Gastrocnemius medialis (tissue), 4 donors: ENCODE results near the gene SHISA6. TPM values are rescaled to one million over a fixed set of nuclear protein-coding genes. Genes with fewer than 3 reads are reported as not detected.

ENCODE experiments used
- ATAC-seq, 2 donors: fragments of 150-250 bp; one replicate each; pipeline ENCODE4 v1.9.1; 2016
- DNase-seq, 2 donors: peaks; one replicate each; pipeline ENCODE4 v3.0.0-alpha.2; 2019
- H3K27ac ChIP-seq, 4 donors: fragments of 200-600 bp; sonication (generic); 1 replicate in 1 of 4; 2 replicates in 3 of 4; pipeline ENCODE4 v1.5.1; 2016 to 2018; ENCODE audit warnings: mild to moderate bottlenecking in 2 of 4, moderate library complexity in 1 of 4
- H3K27me3 ChIP-seq, 3 donors: fragments of 200-600 bp; sonication (generic) in 2 of 3; 1 replicate in 1 of 3; 2 replicates in 2 of 3; pipeline versions ENCODE4 v1.5.1 to v1.6.0; 2016 to 2019; ENCODE audit warnings: mild to moderate bottlenecking in 1 of 3, moderate library complexity in 1 of 3
- H3K36me3 ChIP-seq, 2 donors: fragments of 200-600 bp; sonication (generic) in 1 of 2; one replicate each; pipeline ENCODE4 v1.5.1; 2017 to 2018
- H3K4me1 ChIP-seq, 2 donors: fragments of 200-600 bp; sonication (generic) in 1 of 2; one replicate each; pipeline ENCODE4 v1.5.1; 2016 to 2017; ENCODE audit warnings: mild to moderate bottlenecking in 2 of 2
- H3K4me3 ChIP-seq, 4 donors: fragments of 200-600 bp; sonication (generic) in 3 of 4; 1 replicate in 1 of 4; 2 replicates in 3 of 4; pipeline ENCODE4 v1.5.1; 2016 to 2019; ENCODE audit warnings: mild to moderate bottlenecking in 2 of 4
- H3K9me3 ChIP-seq, 3 donors: fragments of 200-600 bp; sonication (generic) in 2 of 3; 1 replicate in 1 of 3; 2 replicates in 2 of 3; pipeline ENCODE4 v1.5.1; 2016 to 2019
- POLR2A ChIP-seq, 2 donors: fragments of 450-650 bp; IDR thresholded peaks; one replicate each; pipeline ENCODE4 v1.6.1; 2017; ENCODE audit warnings: antibody characterized with exemption in 2 of 2, mild to moderate bottlenecking in 2 of 2, moderate library complexity in 2 of 2
- in situ Hi-C, 4 donors: fragments of 200-750 bp; cut with MboI; loops; one replicate each; pipeline versions ENCODE4 v1.15.0 to v1.8.0; 2017; ENCODE audit warnings: low sequenced_read_pairs in 4 of 4
- intact Hi-C: fragments of 100-400 bp; cut with DNase I; formaldehyde crosslinking; loops from one replicate; pipeline ENCODE4 v1.15.1; 2023; ENCODE audit warnings: low total_unique reads
- total RNA-seq, 4 donors: library from RNA; depleted of rRNA; stranded (reverse); fragments of >200 nt; gene quantifications; one replicate each; pipeline versions ENCODE4 v1.1.0 to v1.2.3, GENCODE V29; 2016
- TF ChIP-seq, protein P1 (sequence below), 5 experiments: fragments of 450-650 bp in 3 of 5; fragments of 200-600 bp in 2 of 5; sonication (generic) in 2 of 5; IDR thresholded peaks in 4 of 5; conservative IDR thresholded peaks in 1 of 5; 1 replicate in 4 of 5; 2 replicates in 1 of 5; pipeline ENCODE4 v1.5.1; 2016 to 2019; ENCODE audit warnings: antibody characterized with exemption in 5 of 5, mild to moderate bottlenecking in 3 of 5, moderate library complexity in 3 of 5

The SHISA6 gene
- total RNA-seq, 4 donors from 2014 or later: 0.19 to 0.46 (median 0.31) TPM

DNA sequence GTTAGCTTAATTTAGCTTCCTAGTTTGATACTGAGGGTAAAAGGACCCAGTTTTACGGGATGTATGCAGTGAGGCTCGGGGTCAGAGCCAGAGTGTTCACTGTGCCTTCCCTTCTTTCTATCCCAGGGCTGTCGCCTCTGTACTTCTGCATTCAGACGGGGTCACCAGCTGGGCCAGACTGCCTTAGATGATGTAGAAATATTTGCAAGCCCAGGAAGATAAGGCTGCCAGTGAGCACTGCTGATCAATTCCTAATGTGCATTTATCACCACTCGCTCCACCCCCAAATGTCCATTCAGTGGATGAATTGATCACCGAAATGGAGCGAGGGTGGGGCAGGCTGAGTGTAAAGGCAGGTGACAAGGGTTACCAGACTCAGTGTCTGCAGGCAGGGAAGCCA, 9.1 kb downstream of the SHISA6 start:
- Histone ChIP-seq H3K36me3 (no peaks in the 10 kb centered on the region), H3K9me3 (no peaks in the 10 kb centered on the region), H3K4me1 (no peaks in the 10 kb centered on the region), H3K4me3 (no peak overlapping the region), H3K27me3 (peaks cover 0 to 4% (median 0%) of the 10 kb centered on the region in 3 donors), H3K27ac (no peak overlapping the region)
- intact Hi-C loops (no loop called here), in situ Hi-C loops (loop anchor here in 1 of 4 donors (25.0 kb wide), 1 partner anchor 88 kb away; no protein-coding TSS in a partner anchor)
- TF ChIP-seq POLR2A (IDR thresholded peaks at IDR 0.05): no peak
- TF ChIP-seq, protein P1, sequence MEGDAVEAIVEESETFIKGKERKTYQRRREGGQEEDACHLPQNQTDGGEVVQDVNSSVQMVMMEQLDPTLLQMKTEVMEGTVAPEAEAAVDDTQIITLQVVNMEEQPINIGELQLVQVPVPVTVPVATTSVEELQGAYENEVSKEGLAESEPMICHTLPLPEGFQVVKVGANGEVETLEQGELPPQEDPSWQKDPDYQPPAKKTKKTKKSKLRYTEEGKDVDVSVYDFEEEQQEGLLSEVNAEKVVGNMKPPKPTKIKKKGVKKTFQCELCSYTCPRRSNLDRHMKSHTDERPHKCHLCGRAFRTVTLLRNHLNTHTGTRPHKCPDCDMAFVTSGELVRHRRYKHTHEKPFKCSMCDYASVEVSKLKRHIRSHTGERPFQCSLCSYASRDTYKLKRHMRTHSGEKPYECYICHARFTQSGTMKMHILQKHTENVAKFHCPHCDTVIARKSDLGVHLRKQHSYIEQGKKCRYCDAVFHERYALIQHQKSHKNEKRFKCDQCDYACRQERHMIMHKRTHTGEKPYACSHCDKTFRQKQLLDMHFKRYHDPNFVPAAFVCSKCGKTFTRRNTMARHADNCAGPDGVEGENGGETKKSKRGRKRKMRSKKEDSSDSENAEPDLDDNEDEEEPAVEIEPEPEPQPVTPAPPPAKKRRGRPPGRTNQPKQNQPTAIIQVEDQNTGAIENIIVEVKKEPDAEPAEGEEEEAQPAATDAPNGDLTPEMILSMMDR (IDR thresholded peaks at IDR 0.05 in 4 of 5, conservative IDR thresholded peaks at IDR 0.05 in 1 of 5): no peak
- ATAC-seq (no peak), DNase-seq (no peak)

DNA sequence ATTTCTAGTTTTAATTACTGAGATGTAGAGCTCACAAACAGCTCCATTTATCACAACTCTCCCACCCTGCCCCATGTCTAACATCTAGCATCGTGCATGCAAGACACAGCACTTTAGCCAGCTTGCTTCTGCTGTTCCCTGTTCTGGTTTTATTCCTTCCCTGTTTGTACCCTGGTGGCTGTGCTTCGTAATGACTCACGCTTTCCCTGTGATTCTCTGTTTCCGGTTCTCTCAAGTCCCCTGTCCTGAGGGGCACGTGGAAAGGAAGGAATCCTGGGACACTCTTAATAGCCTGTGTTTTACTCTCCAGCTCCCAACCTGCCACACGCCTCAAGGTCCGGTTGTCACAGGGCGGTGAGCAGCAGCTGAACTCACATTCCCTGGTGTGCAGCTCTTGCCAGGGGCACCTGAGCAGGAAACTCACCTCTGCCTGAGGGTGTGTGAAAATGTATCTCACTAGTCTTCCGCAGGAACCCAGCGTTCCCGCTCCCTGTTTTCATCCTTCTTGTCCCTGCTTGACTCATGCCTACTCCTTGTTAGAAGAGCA, 10.6 kb downstream of the SHISA6 start:
- Histone ChIP-seq H3K27me3 (peaks cover 0 to 4% (median 0%) of the 10 kb centered on the region in 3 donors), H3K4me3 (no peak overlapping the region), H3K36me3 (no peaks in the 10 kb centered on the region), H3K4me1 (no peaks in the 10 kb centered on the region), H3K9me3 (no peaks in the 10 kb centered on the region), H3K27ac (peak overlapping the region in 2 of 4 donors; percentile 16 to 39)
- DNase-seq (no peak), ATAC-seq (no peak)
- intact Hi-C loops: no loop called here
- in situ Hi-C loops: loop anchor here in 1 of 4 donors (25.0 kb wide), 1 partner anchor 89 kb away; no protein-coding TSS in a partner anchor
- TF ChIP-seq, protein P1 (IDR thresholded peaks at IDR 0.05 in 4 of 5, conservative IDR thresholded peaks at IDR 0.05 in 1 of 5): no peak
- no peak for TF ChIP-seq POLR2A (IDR thresholded peaks at IDR 0.05)

DNA sequence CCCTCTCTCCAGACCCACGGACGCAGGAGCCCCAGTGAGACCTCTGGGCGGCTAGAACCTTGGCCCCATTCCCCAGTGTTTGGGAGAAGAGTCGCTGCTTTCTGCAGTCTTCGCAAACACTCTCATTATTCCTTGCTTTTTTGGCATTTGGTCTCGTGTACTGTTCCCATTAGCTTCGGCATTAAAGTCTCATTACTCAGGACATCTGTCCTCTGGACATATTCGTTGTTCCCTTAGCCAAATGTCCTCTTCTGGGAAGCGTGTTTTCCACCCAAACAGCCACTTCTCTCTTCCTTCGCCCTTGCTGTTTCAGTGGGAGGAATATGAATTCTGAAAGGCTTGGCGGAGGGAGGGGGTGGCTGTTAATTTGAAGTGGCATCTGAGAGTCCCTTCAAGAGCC, 11.1 kb downstream of the SHISA6 start:
- in situ Hi-C loops: loop anchor here in 1 of 4 donors (25.0 kb wide), 1 partner anchor 90 kb away; no protein-coding TSS in a partner anchor
- no peak for TF ChIP-seq POLR2A (IDR thresholded peaks at IDR 0.05)
- TF ChIP-seq, protein P1 (IDR thresholded peaks at IDR 0.05 in 4 of 5, conservative IDR thresholded peaks at IDR 0.05 in 1 of 5): no peak
- DNase-seq: no peak

DNA sequence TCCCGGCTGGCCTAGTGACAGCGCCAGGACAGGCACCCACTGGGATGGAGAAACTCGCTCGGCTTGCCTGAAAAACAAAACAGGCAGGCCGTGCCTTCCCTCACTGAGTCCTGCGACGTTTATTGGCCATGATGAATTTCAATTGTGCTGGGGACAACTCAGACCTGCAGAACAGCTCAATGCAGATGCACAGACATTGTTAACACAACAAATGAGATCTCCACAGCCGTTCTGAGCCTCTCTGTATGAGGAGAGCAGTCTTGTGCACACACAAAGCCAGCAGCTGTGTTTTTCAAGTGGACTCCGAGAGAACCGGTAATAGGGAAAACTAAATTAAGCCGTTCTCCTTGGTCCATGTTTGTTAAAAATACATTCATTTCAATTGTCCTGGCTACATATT, 15.9 kb downstream of the SHISA6 start:
- no peak overlapping the region for H3K4me3 ChIP-seq
- ATAC-seq (no peak), DNase-seq (no peak)
- no peak overlapping the region for H3K27ac ChIP-seq
- no peaks in the 10 kb centered on the region for H3K27me3 ChIP-seq
- no peaks in the 10 kb centered on the region for H3K9me3 ChIP-seq
- H3K36me3 ChIP-seq: no peaks in the 10 kb centered on the region
- intact Hi-C loops: no loop called here
- H3K4me1 ChIP-seq: no peaks in the 10 kb centered on the region
- TF ChIP-seq, protein P1 (IDR thresholded peaks at IDR 0.05 in 4 of 5, conservative IDR thresholded peaks at IDR 0.05 in 1 of 5): no peak
- no peak for TF ChIP-seq POLR2A (IDR thresholded peaks at IDR 0.05)
- in situ Hi-C loops: loop anchor here in 1 of 4 donors (25.0 kb wide), 1 partner anchor 95 kb away; no protein-coding TSS in a partner anchor

More for the DNA sequence above, 11.1 kb downstream of the SHISA6 start:
- H3K27ac ChIP-seq: peak overlapping the region in 2 of 4 donors; percentile 16 to 39
- H3K27me3 ChIP-seq: peaks cover 0 to 4% (median 0%) of the 10 kb centered on the region in 3 donors
- intact Hi-C loops: no loop called here
- H3K36me3 ChIP-seq: no peaks in the 10 kb centered on the region
- ATAC-seq: no peak
- no peaks in the 10 kb centered on the region for H3K9me3 ChIP-seq
- H3K4me3 ChIP-seq: no peak overlapping the region
- no peaks in the 10 kb centered on the region for H3K4me1 ChIP-seq
